Lower leg skin (tissue), 3 donors: ENCODE data around the gene NAV3.

Experiments
- CTCF ChIP-seq, 3 donors: fragments of 450-650 bp; IDR thresholded peaks; one replicate each; pipeline ENCODE4 v1.5.1; 2016; ENCODE audit warnings: antibody characterized with exemption in 3 of 3, mild to moderate bottlenecking in 3 of 3, moderate library complexity in 2 of 3
- POLR2A ChIP-seq, 2 donors: fragments of 450-650 bp; IDR thresholded peaks; one replicate each; pipeline ENCODE4 v1.6.1; 2016 to 2017; ENCODE audit warnings: antibody characterized with exemption in 2 of 2, mild to moderate bottlenecking in 1 of 2, moderate library complexity in 1 of 2

- TF ChIP-seq CTCF (IDR thresholded peaks at IDR 0.05) (no peak), POLR2A (IDR thresholded peaks at IDR 0.05) (no peak)
Measured at GRCh38 chr12:77993658-77994057, 163.0 kb downstream of the NAV3 start.
